HG03457 (cell line): ENCODE results near the gene LRPPRC.

Experiments used
- ATAC-seq: cut with Tn5 transposase; IDR thresholded peaks from one replicate; pipeline ENCODE4 v1.9.1; 2021; ENCODE audit warnings: moderate number of reproducible peaks; ENCODE audit not compliant: unreplicated experiment

Gene LRPPRC

DNA sequence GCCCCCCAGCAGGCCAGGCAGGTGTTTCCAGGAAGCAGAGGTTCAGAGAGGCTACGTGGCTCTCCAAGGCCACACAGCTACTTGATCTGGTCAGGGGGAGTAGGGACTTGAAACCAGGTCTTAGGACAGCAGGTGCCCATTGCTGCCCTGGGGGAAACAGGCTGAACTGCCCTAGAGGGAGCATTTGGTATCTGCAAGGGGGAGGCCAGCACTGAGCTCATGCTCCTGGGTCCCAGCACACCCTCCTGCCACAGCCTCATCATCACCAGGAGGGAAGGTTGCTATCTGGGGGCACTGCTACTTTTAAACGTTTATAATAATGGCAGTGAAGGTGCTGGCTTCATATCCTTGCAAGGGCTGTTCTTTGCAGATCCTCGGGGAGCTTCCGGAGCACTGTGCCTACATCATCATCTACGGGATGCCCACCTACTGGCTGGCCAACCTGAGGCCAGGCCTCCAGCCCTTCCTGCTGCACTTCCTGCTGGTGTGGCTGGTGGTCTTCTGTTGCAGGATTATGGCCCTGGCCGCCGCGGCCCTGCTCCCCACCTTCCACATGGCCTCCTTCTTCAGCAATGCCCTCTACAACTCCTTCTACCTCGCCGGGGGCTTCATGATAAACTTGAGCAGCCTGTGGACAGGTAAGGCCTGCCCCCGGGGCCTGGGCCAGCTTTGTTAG, 120.9 kb downstream of the LRPPRC start:
- no peak for ATAC-seq

DNA sequence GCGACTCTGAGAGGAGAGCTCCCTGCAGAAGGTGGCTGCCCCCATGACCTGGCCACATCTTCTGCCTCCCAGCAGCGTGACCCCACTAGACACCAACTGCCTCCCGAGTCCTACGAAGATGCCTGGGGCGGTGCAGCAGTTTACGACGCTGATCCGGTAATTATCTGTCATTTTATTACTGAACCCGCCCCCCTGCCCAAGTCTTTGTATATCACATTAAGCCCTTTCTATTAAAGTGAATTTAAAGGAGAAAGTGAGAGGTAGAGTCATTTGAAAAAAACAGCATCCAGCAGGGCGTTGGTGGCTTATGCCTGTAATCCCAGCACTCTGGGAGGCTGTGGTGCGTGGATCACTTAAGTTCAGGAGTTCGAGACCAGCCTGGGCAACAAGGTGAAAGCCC, 123.6 kb downstream of the LRPPRC start:
- ATAC-seq: no peak

DNA sequence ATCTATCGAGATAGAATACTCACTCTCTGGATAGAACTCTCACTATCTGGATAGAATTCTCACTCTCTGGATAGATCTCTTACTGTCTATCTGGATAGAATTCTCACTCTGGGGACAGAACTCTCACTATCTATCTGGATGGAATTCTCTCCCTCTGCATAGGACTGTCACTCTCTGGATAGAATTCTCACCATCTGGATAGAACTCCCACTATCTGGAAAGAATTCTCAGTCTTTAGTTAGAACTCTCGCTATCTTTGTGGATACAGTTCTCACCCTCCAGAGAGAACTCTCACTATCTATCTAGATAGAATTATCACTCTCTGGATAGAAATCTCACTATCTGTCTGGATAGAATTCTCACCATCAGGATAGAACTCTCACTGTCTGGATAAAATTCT, 140.5 kb downstream of the LRPPRC start:
- ATAC-seq: no peak

DNA sequence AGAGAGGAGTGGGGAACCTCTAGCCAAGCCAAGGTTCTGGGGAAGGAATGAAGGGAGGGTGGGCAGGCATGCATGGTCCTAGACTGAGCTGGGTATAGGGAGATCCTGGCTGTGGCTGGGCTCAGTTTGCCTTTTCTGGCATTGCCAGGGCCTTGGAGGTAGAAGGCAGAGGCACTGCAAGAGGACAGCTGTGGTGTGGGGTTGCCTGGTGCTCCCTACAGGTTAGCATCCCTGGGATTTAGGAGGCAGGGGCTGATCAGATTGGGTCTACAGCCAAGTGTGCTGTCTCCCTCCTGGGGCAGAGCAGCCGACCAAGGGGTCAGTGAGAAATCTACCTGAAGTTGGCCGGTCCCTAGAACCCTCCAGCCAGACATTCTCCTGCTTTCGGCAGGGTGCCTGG, 141.1 kb downstream of the LRPPRC start:
- ATAC-seq: no peak

DNA sequence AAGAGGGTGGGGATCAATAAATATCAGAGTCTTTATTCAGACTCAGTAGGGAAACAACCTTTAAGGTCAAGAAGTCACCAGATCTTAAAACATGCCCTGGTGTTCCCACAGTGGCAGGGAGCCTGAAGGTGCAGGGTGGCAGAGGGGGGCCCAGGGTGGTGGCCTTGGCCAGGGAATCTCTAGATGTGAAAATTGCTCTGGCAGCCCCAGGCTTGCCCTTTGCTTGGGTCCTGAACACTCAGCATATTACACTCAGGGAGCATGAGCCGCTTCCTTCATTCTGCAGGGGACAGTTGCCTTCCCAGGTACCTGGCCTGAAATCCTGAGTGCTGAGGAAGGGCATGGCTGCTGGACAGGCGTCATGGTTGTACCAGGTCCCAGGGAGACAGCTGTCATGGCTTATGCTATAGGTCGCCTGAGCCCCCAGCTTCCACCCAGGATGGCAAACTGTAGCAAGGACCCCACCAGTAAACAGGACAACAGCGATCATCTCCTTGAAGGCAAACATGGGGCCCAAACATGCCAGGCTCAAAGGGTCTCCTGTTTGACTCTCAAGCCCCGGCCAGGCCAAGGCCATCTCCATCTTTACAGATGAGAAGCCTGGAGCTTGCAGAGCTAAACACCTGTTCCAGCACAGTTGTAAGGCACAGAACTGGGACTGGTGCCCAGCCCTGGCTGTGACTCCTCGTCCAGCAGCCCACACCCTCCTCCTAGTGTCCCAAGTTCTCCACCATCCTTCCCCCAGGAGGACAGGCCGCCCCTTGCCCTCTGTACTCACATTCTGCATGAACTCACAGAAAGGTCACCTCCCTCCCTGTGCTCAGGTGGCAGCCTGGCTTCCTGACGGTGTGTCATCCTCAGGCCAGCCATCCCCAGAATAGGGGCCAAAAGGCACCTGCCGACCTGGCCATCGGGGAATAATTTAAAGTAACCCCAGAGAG, 142.4 kb downstream of the LRPPRC start:
- ATAC-seq: no peak

DNA sequence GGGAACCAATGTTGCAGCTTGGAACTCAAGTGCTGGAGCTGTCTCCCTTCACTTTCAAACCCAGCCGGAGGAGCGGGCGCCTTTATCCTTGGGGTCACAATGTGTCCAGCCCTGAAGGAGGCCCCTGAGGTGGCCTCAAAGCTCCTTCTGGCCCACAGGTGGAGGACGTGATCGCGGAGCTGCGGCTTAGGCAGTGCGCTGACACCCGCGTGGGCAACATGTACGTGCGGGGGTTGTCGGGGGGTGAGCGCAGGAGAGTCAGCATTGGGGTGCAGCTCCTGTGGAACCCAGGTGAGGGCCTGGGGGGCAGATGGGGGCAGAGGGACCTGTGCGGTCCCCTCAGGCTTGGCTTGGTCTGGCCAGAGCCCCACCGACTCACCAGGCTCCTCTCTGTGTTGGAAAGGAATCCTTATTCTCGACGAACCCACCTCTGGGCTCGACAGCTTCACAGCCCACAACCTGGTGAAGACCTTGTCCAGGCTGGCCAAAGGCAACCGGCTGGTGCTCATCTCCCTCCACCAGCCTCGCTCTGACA, 143.5 kb downstream of the LRPPRC start:
- ATAC-seq: no peak

DNA sequence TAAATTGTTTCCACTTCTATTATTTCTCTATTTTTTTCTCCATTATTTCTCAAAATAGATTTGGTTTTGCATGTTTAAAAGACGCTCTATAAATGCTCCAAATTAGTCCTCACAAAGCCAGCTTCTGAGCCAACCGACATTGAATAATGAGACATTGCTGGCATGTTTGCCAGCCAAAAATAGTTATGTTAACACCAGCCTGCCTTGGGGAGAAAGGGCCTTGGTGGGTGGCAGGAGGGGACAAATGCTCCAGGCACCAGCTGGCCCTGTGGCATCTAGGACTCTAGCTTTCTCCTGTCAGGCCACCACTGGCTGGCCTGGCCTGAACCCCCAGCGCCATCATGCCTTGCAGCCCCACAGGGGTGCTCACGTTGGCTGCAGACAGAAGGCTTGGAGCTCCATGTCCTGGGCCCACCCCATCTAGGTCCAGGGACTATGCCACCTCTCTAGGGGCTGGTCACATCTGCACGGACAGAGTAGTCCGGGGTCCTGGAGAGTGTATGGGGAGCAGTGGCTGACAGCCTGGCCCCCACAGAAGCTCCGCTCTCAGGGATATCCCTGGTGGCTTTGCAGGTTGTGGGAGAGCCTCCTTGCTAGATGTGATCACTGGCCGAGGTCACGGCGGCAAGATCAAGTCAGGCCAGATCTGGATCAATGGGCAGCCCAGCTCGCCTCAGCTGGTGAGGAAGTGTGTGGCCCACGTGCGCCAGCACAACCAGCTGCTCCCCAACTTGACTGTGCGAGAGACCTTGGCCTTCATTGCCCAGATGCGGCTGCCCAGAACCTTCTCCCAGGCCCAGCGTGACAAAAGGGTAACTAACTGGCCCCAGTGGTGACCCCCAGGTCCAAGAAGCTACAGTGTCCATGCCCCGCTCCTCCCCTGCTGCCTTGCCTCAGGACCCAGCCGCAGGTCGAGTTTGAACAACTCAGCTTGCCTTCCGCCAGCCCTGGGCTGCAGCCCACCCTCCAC, 144.5 kb downstream of the LRPPRC start:
- ATAC-seq: no peak

DNA sequence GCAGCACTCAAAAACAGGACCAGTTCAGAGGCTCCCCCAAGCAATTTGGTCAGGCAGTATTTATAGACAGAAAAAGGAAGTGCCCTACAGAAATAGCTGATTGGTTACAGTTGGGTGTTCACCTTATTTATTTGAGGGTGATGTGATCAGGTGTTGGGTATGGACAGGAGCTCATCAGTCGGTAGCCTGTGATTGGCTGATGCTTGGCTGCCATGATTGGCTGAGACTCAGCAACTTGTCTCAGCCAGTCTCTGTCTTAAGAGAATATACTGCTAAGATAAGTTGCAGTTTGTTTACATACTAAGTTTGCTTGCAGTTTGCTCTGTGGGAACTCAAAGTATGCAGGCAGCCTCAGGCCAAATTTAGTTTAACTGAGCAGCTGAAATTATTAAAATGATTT, 147.6 kb downstream of the LRPPRC start:
- ATAC-seq: no peak

DNA sequence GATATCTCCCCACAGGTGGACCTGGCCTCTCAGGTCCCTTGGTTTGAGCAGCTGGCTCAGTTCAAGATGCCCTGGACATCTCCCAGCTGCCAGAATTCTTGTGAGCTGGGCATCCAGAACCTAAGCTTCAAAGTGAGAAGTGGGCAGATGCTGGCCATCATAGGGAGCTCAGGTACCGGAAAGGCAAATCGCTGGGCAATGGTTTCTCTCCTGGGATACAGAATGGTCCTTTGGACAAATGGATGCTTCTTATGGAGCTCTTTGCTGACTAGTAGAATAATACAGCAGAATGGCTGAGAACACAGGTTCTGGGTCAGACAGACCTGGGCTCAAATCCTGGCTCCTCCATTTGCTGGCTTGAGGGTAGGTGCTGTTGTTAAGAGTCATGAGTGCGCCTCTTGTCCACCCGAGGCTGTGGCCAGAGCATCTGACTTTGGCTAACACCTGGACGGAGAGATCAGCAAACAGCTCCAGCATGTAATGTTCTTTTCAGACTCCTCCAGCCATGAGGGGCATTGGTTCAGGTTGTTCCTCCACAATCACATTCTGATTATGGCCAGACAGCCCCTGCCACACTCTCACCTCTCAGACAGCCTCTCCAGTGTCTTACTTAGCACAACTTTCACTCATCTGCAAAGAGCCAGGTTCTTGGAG, 149.5 kb downstream of the LRPPRC start:
- no peak for ATAC-seq

DNA sequence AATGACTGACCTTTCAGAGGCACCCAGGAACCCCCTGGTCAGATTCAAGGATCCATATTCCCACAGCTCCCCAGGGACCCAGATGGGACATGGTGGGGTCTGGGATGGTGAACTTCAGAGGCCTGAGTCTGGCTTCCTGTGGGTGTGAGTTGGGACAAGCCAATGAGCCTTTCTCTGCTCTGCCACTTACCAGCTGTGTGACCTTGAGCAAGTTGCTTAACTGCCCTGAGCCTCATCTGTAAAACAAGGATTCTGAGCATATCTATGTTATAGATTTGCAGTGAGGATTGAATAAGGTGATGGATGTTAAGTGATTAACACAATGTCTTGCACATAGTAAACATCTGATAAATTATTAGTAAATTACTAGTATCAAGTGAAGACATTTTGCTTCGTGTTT, 150.6 kb downstream of the LRPPRC start:
- ATAC-seq: no peak

DNA sequence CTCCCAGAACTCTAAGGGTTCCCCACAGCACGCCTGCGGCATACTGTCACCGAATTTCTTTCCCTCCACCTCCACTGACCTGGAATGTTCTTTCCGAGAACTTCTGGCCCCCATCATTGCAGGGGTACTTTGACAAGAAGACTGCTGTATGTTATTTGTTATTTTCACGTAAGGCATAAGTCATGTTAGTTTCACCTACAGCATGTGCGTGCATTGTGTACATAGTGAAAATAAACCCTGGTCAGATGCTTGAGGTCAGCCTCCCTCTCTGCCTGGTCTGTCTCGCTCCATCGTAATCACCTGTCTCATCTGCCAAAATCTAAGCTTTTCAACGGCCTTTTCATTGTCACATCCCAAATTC, 152.9 kb downstream of the LRPPRC start:
- ATAC-seq: no peak

DNA sequence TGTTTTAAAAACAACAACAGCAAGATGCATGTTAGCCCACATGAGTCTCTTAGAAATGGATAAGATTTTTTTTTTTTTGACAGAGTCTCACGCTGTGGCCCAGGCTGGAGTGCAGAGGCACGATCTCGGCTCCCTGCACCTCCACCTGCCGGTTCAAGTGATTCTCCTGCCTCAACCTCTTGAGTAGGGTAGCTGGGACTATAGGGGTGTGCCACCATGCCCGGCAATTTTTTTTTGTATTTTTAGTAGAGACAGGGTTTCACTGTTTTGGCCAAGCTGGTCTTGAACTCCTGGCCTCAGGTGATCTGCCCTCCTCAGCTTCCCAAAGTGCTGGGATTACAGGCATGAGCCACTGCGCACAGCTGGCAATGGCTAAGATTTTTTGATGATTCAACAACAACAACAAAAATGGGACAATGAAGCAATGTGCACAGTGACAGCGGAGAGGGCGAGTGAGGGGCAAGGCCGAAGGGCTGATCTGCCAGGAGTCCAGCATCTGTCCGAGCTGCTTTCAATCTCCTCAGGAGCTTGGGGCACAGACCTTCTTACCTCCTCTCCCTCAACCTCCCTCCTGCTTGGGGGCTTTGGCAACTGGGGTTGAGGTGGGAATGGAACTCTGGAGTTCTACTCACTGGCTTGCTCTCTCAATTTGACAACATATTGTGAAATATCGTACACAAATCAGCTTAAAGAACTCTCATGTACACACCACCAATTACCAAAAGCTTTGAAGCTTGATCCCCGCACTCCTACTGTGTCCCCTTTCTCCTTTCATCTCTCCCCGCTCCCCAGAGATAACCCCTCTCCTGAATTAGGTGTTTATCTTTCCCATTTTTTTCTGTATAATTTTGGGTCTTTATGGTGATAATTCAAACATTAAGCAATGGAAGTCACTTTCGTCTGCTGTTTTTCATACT, 153.6 kb downstream of the LRPPRC start:
- ATAC-seq: no peak

DNA sequence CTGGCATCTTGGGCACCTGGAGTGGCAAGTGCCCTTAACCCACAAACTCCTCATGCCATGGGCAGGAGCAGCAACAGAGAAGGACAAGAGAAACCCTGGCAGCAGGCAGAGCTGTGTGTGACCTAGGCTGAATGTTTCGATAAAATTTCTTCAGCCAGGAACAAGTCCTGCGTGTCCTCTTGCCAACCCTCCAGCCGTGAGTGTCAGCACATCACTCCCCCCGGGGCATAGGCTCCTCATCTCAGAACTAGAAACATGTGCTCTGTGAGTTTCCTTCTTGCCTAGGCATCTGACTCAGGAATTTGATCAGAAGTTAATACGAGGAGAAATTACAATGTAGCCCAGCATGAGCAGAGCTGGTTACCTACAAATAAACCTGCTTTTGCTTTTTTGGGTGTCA, 154.8 kb downstream of the LRPPRC start:
- no peak for ATAC-seq

DNA sequence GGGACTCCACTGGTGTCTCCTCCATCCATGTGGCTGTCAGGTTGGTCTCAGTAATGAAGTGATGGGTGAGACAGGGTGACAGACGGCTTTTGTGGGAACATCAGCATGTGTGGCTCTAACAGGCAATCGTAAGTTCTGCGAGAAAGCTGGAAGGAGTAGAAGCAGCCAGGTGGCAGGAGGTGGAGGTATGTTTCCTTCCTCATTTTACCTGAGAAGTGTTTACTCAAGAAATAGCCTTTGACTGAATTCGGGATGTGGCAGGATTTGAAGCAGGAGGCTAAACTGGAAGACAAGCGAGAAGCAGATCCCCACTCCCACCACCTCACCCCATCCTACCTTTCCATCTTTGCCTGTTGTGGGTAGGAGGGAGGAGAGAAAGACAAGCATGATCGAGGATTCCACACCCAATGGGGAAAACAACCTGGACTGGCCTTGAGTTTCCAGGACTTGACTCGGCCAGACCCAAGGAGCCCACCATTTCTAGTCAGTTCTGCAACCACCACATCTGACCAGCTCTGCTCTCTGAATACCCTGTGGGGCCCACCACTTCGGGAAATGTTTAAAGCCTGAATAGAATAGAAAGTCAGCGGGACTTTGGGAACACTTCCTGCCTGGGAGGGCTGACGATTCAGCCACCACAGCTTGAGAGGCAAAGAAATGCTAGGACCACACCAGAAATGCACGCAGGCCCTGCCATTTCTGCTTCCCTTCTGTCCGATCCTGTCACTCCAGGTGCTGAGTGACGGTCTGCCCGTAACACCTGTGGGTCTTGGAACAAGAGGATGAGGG, 155.8 kb downstream of the LRPPRC start:
- ATAC-seq: no peak

DNA sequence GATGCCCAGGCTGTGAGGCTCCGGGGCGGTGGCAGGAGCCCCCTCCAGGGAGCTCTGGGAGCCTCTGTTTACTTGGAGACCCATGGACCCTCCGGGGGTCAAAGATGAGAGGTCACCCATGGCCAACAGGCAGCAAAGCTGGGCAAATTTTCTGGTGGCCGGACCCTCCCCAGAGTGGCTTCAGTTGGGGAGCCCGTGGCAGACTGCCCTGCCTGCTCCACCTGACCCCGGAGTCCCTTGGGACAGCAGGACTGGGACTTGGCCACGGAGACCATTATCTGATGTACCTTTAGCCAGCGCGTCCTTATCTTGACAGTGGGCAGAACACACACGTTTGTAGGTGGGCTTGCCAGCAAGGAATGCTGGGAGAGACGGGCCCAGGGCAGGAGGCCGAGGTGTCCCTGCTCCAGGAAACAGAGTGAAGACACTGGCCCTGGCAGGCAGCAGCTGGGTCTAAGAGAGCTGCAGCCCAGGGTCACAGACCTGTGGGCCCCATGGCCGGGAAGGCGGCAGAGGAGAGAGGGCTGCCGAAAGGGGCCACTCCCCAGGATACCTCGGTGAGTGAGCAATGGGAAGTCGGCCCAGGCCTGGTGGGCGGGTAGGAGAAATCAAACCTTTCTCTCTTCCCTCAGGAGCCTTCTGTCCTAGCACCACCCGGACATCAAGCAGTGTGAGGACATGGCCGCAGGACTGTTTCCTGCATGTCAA, 157.1 kb downstream of the LRPPRC start, which contains the start of the genes ABCG5 and ABCG8:
Gene ABCG5 (minus strand): TSS at position 280 of the 708 bp plus-strand sequence. CDS start 160 bp downstream, at position 120.
Gene ABCG8 (plus strand): TSS at position 412 of the 708 bp plus-strand sequence. CDS start 83 bp downstream, at position 495.
- ATAC-seq: no peak

DNA sequence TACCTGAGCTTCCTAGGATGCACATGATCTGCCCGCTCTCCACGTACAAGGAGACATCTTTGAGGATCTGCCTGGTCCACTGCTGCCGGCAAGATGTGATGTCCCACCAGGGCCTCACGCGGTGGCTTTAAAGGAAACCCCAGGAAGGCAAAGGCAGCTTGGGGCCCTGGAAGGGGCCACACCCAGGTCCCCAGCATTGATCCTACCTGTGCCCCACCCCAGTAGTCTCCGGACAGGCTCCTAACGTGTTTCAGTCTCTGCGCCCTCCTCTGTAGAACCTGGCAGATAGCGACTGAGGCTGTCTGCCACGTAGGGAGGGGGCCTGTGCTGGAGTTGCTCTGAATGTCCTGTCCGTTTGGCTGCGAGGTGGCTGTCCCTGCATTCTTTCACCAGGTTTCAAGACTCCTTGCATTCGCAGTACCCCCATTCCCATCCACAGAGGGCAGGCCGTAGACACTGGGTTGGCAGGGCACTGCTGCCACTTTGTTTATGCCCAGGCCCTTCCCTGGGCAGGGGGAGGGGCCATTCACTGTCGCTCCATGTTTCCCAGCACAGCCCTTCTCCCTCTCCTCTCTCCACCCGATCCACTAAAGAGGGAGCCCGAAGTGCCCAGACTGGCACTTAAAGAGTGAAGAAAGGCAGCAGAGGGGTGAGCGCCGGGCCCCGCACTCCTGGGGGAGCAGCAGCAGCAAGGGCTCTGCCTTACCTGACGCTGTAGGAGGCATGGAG, 157.8 kb downstream of the LRPPRC start:
- no peak for ATAC-seq

DNA sequence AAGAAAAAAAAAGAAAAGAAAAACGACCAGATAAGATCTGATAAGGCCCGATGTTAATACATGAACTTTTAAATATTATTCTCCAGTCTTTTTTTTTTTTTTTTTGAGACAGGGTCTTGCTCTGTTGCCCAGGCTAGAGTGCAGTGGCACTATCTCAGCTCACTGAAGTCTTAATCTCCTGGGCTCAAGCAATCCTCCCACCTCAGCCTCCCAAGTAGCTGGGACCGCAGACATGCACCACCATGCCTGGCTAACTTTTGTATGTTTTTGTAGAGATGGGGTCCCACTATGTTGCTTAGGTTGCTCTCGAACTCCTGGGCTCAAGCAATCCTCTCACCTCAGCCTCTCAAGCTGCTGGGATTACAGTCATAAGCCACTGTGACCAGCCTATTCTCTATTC, 158.8 kb downstream of the LRPPRC start:
- ATAC-seq: no peak
